Smooth muscle cell (in vitro differentiated cells): ENCODE data around the gene TLCD3B. TPM values are rescaled to one million over a fixed set of nuclear protein-coding genes. Genes with fewer than 3 reads are reported as not detected.
A peak's percentile ranks its signal among the peaks of the same experiment; 100 is the strongest.

ENCODE experiments used
- DNase-seq: peaks from one replicate; lab custom pipeline; 2025; ENCODE audit not compliant: unreplicated experiment; lab: John Stamatoyannopoulos, UW
- H2AFZ ChIP-seq: fragments of 200-600 bp; sonication (generic); 2 replicates; pipeline ENCODE4 v1.6.0; 2016; ENCODE audit warnings: antibody characterized with exemption, low read depth, mild to moderate bottlenecking
- H3F3A ChIP-seq: fragments of 200-600 bp; sonication (generic); 2 replicates; pipeline ENCODE4 v1.6.0; 2017; ENCODE audit warnings: antibody characterized with exemption, low read depth
- H3K27ac ChIP-seq: fragments of 200-600 bp; sonication (generic); 2 replicates; pipeline ENCODE4 v1.5.1; 2016; ENCODE audit warnings: low read depth, mild to moderate bottlenecking
- H3K27me3 ChIP-seq: fragments of 200-600 bp; sonication (generic); 2 replicates; pipeline ENCODE4 v1.6.1; 2016; ENCODE audit warnings: low read depth, mild to moderate bottlenecking
- H3K36me3 ChIP-seq: fragments of 200-600 bp; sonication (generic); 2 replicates; pipeline ENCODE4 v1.5.1; 2016; ENCODE audit warnings: low read depth
- H3K4me1 ChIP-seq: fragments of 200-600 bp; sonication (generic); 2 replicates; pipeline ENCODE4 v1.5.1; 2016; ENCODE audit warnings: low read depth
- H3K4me2 ChIP-seq: fragments of 200-600 bp; sonication (generic); 2 replicates; pipeline ENCODE4 v1.6.0; 2016; ENCODE audit warnings: mild to moderate bottlenecking
- H3K4me3 ChIP-seq: fragments of 200-600 bp; sonication (generic); 2 replicates; pipeline ENCODE4 v1.5.1; 2016; ENCODE audit warnings: mild to moderate bottlenecking
- H3K79me2 ChIP-seq: fragments of 200-600 bp; sonication (generic); 2 replicates; pipeline ENCODE4 v1.6.0; 2016; ENCODE audit warnings: low read depth, mild to moderate bottlenecking
- H3K9ac ChIP-seq: fragments of 200-600 bp; sonication (generic); 2 replicates; pipeline ENCODE4 v1.6.0; 2016; ENCODE audit warnings: low read depth
- H3K9me3 ChIP-seq: fragments of 200-600 bp; sonication (generic); replicated peaks from 2 replicates; pipeline ENCODE4 v1.5.1; 2016; ENCODE audit warnings: low read depth
- H4K20me1 ChIP-seq: fragments of 200-600 bp; sonication (generic); 2 replicates; pipeline ENCODE4 v1.6.0; 2016; ENCODE audit warnings: low read depth
- WGBS: methylation state at CpG from one replicate; pipeline ENCODE4 v1.1.7; 2016; ENCODE audit warnings: low lambda C conversion rate; 5-methylcytosine and 5-hydroxymethylcytosine counted together
- polyA plus RNA-seq: library from polyadenylated mRNA; unstranded; fragments of >200 nt; fragmentation: Nextera tagmentation; extraction: Ambion mirVana; gene quantifications from 2 replicates; pipeline ENCODE4 v1.2.1, GENCODE V29; 2016
- total RNA-seq: library from RNA; depleted of rRNA; stranded (reverse); fragments of >200 nt; gene quantifications from 2 replicates; pipeline ENCODE4 v1.2.3, GENCODE V29; 2014
- TF ChIP-seq, protein P1 (sequence below): fragments of 200-600 bp; sonication (generic); IDR thresholded peaks from 2 replicates; pipeline ENCODE4 v1.5.1; 2017; ENCODE audit warnings: borderline replicate concordance, mild to moderate bottlenecking, antibody characterized with exemption; ENCODE audit not compliant: insufficient read depth, poor library complexity, severe bottlenecking

TLCD3B gene
- total and polyA plus RNA-seq, 2 experiments from 2014 or later = 0.45 to 0.48 TPM

DNA sequence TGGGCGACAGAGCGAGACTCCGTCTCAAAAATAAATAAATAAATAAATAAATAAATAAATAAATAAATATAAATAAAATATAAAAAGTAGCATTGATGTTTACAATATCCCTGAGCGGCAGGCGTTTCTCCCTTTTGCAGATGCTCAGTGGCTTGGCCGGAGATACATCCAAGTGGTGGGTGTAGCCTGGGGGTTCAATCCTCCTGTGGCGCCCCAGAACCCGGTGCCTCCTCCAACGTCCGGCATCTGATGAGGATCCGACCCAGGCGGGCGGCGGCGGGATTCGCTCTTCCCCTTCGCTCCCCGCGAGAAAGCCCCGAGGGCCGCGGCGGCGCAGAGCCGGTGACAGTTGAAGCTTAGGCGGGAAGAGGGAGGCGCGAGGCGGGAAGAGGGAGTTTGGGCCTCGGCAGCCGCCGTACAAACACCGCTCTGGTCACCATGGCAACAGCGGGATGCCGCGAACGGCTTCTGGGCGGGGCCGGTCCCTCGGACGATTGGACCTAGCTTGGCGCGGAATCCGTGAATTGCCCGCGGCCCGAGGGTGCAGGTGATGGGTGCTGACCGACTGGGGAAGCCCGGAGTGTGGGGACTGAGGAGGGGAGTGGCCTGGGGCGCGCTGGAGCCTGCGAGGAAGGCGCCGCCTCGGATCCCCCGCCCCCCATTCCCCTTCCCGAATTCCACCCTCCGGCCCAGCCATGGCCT is 21.8 kb upstream of the TLCD3B start:
- TF ChIP-seq, protein P1, sequence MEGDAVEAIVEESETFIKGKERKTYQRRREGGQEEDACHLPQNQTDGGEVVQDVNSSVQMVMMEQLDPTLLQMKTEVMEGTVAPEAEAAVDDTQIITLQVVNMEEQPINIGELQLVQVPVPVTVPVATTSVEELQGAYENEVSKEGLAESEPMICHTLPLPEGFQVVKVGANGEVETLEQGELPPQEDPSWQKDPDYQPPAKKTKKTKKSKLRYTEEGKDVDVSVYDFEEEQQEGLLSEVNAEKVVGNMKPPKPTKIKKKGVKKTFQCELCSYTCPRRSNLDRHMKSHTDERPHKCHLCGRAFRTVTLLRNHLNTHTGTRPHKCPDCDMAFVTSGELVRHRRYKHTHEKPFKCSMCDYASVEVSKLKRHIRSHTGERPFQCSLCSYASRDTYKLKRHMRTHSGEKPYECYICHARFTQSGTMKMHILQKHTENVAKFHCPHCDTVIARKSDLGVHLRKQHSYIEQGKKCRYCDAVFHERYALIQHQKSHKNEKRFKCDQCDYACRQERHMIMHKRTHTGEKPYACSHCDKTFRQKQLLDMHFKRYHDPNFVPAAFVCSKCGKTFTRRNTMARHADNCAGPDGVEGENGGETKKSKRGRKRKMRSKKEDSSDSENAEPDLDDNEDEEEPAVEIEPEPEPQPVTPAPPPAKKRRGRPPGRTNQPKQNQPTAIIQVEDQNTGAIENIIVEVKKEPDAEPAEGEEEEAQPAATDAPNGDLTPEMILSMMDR = no peak
- H3K27ac ChIP-seq = peak overlapping the region; percentile 79
- H3K4me1 ChIP-seq = peaks cover 8% of the 10 kb centered on the region
- no peaks in the 10 kb centered on the region for H3K79me2 ChIP-seq
- H3K27me3 ChIP-seq = no peaks in the 10 kb centered on the region
- no peaks in the 10 kb centered on the region for H3K36me3 ChIP-seq
- H3K4me2 ChIP-seq = peak overlapping the region; percentile 98
- H3K4me3 ChIP-seq = peak overlapping the region; percentile 80
- peaks cover 13% of the 10 kb centered on the region for H3F3A ChIP-seq
- DNase-seq = peak; percentile 71
- H4K20me1 ChIP-seq = no peaks in the 10 kb centered on the region
- H3K9me3 ChIP-seq = no peaks in the 10 kb centered on the region
- H3K9ac ChIP-seq = peak overlapping the region; percentile 76
- WGBS = 7% methylated on average over 49 of the region's 58 CpGs
- peak overlapping the region; percentile 82 for H2AFZ ChIP-seq

DNA sequence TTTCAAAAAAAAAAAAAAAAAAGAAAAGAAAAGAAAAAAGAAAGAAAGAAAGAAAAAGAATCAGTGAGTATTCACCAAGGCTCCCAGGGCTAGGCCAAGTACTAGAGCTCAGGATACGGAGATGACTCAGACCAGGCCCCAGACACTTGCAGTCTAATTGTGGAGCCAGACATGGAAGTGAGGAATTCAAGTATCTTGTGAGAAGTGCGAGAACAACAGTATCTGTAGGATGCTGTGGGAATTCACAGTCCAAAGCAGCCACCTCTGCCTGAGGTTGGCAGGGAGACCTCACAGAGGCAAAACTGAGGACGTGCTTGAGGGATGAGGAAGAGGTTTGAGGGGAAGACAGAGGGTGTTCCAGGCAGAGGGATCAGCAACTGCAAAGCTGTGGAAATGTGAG is 20.4 kb upstream of the TLCD3B start:
- Histone ChIP-seq H2AFZ (no peak overlapping the region), H3F3A (peaks cover 13% of the 10 kb centered on the region), H3K79me2 (no peaks in the 10 kb centered on the region), H3K9ac (peak overlapping the region; percentile 10), H3K4me3 (no peak overlapping the region), H3K4me2 (peak overlapping the region; percentile 11), H3K27ac (peak overlapping the region; percentile 67), H3K9me3 (no peaks in the 10 kb centered on the region), H4K20me1 (no peaks in the 10 kb centered on the region), H3K4me1 (peaks cover 8% of the 10 kb centered on the region), H3K27me3 (no peaks in the 10 kb centered on the region), H3K36me3 (no peaks in the 10 kb centered on the region)
- TF ChIP-seq, protein P1 = no peak
- WGBS = 9% methylated on average over 3 of the region's 3 CpGs
- no peak for DNase-seq

DNA sequence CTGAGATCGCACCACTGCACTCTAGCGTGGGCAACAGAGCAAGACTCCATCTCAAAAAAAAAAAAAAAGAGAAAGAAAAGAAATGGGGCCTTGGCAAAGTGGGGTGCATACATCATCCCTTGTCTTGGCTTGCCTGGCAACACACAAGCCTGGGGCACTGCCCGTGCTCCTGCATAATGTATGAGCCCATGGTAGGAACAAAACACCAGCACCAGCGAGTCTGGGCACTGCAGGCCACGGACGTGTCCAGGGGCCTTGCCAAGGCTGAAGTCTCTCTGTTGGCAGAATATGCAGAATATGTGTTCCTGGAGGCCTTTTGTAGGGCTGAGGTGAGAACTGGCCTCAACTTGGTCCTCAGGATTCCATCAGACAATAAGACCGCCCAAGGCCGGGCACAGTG is 18.8 kb upstream of the TLCD3B start:
- no peak overlapping the region for H3K4me3 ChIP-seq
- no peak for DNase-seq
- no peak overlapping the region for H3K9ac ChIP-seq
- H3K27ac ChIP-seq = no peak overlapping the region
- TF ChIP-seq, protein P1 = no peak
- H2AFZ ChIP-seq = no peak overlapping the region
- H3K4me2 ChIP-seq = no peak overlapping the region
- H4K20me1 ChIP-seq = no peaks in the 10 kb centered on the region
- 98% methylated on average over 8 of the region's 8 CpGs for WGBS
- peaks cover 13% of the 10 kb centered on the region for H3F3A ChIP-seq
- H3K36me3 ChIP-seq = no peaks in the 10 kb centered on the region
- no peaks in the 10 kb centered on the region for H3K9me3 ChIP-seq
- peaks cover 8% of the 10 kb centered on the region for H3K4me1 ChIP-seq
- no peaks in the 10 kb centered on the region for H3K27me3 ChIP-seq
- H3K79me2 ChIP-seq = no peaks in the 10 kb centered on the region

DNA sequence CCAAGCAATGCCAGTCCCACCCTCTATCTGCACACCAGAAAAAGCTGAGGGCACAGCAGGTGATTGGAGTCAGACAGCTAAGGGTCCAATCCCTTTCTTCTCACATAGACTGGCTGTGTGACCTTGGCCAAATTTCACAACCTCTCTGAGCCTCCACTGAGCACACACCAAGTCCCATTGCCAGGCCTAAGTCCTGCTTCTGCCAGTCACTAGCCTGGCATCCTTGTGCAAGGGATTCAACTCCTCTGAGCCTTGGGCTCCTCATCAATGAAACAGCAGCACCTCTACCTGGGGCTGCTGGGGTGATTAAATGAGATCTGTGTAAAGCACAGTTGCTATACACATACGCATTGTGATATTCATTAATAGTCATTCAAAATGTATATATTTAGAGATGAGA is 15.5 kb upstream of the TLCD3B start:
- H3K27me3 ChIP-seq = no peaks in the 10 kb centered on the region
- no peak overlapping the region for H2AFZ ChIP-seq
- no peaks in the 10 kb centered on the region for H3K79me2 ChIP-seq
- WGBS = 91% methylated on average over 1 of the region's 1 CpG
- TF ChIP-seq, protein P1 = no peak
- no peak for DNase-seq
- no peaks in the 10 kb centered on the region for H4K20me1 ChIP-seq
- no peak overlapping the region for H3K4me2 ChIP-seq
- H3K9me3 ChIP-seq = no peaks in the 10 kb centered on the region
- no peak overlapping the region for H3K9ac ChIP-seq
- H3K36me3 ChIP-seq = no peaks in the 10 kb centered on the region
- H3K4me1 ChIP-seq = no peaks in the 10 kb centered on the region
- peaks cover 4% of the 10 kb centered on the region for H3F3A ChIP-seq
- H3K27ac ChIP-seq = no peak overlapping the region
- no peak overlapping the region for H3K4me3 ChIP-seq
